Measurements from ENCODE around the gene CDH5.

- TF ChIP-seq POLR2AphosphoS5 (IDR thresholded peaks at IDR 0.05; ENCODE audit: low read depth, low read length) (no peak), POLR2A (IDR thresholded peaks at IDR 0.05; ENCODE audit: low read depth, low read length) (no peak)
Measured at GRCh38 chr16:66423177-66423576, 56.7 kb downstream of the CDH5 start.
